ENCODE results near the gene BHMT.
"Not testable (repeated sequence)": the region's sequence is repeated elsewhere in the genome, so short reads cannot be mapped to it uniquely, and the experiment has no call there.

BHMT gene

GRCh38 chr5:79136618-79137017 lies 25.0 kb downstream of the BHMT start:
- Histone ChIP-seq H3K4me1 (ENCODE audit: control insufficient read depth, insufficient read depth, low read length) (no peaks in the 10 kb centered on the region), H3K36me3 (ENCODE audit: control insufficient read depth, insufficient read depth, low read length) (no peaks in the 10 kb centered on the region; the same call in 1 of the 2 replicates)
- WGBS (ENCODE audit: insufficient coverage, insufficient read length) = no CpG with 5 or more reads among the region's 2 CpGs

DNA sequence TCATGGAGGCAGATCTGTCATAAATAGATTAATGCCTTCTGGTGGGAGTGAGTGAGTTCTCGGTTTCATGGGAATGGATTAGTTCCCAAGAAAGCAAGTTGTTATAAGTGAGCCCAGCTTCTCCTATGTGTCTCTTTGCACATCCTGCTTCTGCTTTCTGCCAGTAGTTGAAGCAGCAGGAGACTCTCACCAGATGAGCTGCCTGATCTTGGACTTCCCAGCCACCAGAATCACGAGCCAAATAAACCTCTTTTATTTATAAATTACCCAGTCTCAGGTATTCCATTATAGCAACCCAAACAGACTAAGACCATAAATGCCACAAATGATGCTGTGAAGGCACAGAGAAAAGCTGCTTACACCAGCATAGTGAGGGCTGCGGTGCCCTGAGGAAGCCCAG lies 28.9 kb downstream of the BHMT start:
- DNase-seq (ENCODE audit: low read depth, low spot score) = no peak
- no peaks in the 10 kb centered on the region for H3K9me3 ChIP-seq (ENCODE audit: control insufficient read depth, insufficient read depth, low read length)
- H3K36me3 ChIP-seq (ENCODE audit: control insufficient read depth, insufficient read depth, low read length) = no peaks in the 10 kb centered on the region; the same call in 1 of the 2 replicates
- H3K4me1 ChIP-seq (ENCODE audit: control insufficient read depth, insufficient read depth, low read length) = no peaks in the 10 kb centered on the region; the same call in 1 of the 2 replicates
- H3K27me3 ChIP-seq (ENCODE audit: control insufficient read depth, insufficient read depth, low read length) = no peaks in the 10 kb centered on the region
- no peak overlapping the region for H3K27ac ChIP-seq (ENCODE audit: low read length)
- H3K4me3 ChIP-seq (ENCODE audit: low read length) = no peak overlapping the region
- WGBS (ENCODE audit: insufficient coverage, insufficient read length) = no CpG with 5 or more reads among the region's 3 CpGs

More at GRCh38 chr5:79136618-79137017, 25.0 kb downstream of the BHMT start:
- Histone ChIP-seq H3K27me3 (ENCODE audit: control insufficient read depth, insufficient read depth, low read length) (no peaks in the 10 kb centered on the region), H3K4me3 (ENCODE audit: low read length) (no peak overlapping the region), H3K27ac (ENCODE audit: low read length) (no peak overlapping the region), H3K9me3 (ENCODE audit: control insufficient read depth, insufficient read depth, low read length) (no peaks in the 10 kb centered on the region)
- no peak for DNase-seq (ENCODE audit: low read depth, low spot score)

- no peak overlapping the region for H3K27ac ChIP-seq (ENCODE audit: low read length)
- peaks cover 2% of the 10 kb centered on the region for H3K4me1 ChIP-seq (ENCODE audit: control insufficient read depth, insufficient read depth, low read length)
- H3K27me3 ChIP-seq (ENCODE audit: control insufficient read depth, insufficient read depth, low read length) = no peaks in the 10 kb centered on the region
- no peak overlapping the region for H3K4me3 ChIP-seq (ENCODE audit: low read length)
- WGBS (ENCODE audit: insufficient coverage, insufficient read length) = no CpG with 5 or more reads among the region's 6 CpGs
- H3K9me3 ChIP-seq (ENCODE audit: control insufficient read depth, insufficient read depth, low read length) = no peaks in the 10 kb centered on the region
- DNase-seq (ENCODE audit: low read depth, low spot score) = no peak
- no peaks in the 10 kb centered on the region for H3K36me3 ChIP-seq (ENCODE audit: control insufficient read depth, insufficient read depth, low read length)
Observed at GRCh38 chr5:79143684-79144379, 32.2 kb downstream of the BHMT start.

DNA sequence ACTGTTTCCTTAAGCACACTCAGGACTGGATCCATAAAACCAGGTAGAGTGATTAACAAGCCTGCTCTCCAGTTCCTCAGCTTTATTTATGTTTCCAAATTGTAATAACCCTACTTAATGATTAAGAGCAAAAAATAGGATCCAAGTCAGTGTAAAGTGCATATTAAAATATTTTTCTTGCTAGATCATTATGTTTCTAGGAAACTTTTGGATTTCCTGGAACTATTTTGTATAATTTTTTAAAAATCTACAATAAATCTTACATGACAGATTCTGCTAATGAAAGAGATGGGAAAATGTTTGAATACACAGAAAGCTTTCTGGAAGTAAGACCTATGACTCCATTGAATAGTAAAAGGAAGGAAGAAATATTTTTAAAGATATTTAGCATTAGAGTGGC lies 35.5 kb downstream of the BHMT start:
- Histone ChIP-seq H3K36me3 (ENCODE audit: control insufficient read depth, insufficient read depth, low read length) (no peaks in the 10 kb centered on the region), H3K27me3 (ENCODE audit: control insufficient read depth, insufficient read depth, low read length) (no peaks in the 10 kb centered on the region), H3K27ac (ENCODE audit: low read length) (no peak overlapping the region), H3K9me3 (ENCODE audit: control insufficient read depth, insufficient read depth, low read length) (no peaks in the 10 kb centered on the region), H3K4me1 (ENCODE audit: control insufficient read depth, insufficient read depth, low read length) (peaks cover 2% of the 10 kb centered on the region), H3K4me3 (ENCODE audit: low read length) (no peak overlapping the region)
- DNase-seq (ENCODE audit: low read depth, low spot score) = no peak

GRCh38 chr5:79149433-79149832 lies 37.8 kb downstream of the BHMT start:
- Histone ChIP-seq H3K27me3 (ENCODE audit: control insufficient read depth, insufficient read depth, low read length) (no peaks in the 10 kb centered on the region), H3K4me3 (ENCODE audit: low read length) (no peak overlapping the region), H3K9me3 (ENCODE audit: control insufficient read depth, insufficient read depth, low read length) (no peaks in the 10 kb centered on the region), H3K36me3 (ENCODE audit: control insufficient read depth, insufficient read depth, low read length) (no peaks in the 10 kb centered on the region), H3K27ac (ENCODE audit: low read length) (no peak overlapping the region), H3K4me1 (ENCODE audit: control insufficient read depth, insufficient read depth, low read length) (peaks cover 2% of the 10 kb centered on the region)
- no peak for DNase-seq (ENCODE audit: low read depth, low spot score)
- no CpG with 5 or more reads among the region's 3 CpGs for WGBS (ENCODE audit: insufficient coverage, insufficient read length)

DNA sequence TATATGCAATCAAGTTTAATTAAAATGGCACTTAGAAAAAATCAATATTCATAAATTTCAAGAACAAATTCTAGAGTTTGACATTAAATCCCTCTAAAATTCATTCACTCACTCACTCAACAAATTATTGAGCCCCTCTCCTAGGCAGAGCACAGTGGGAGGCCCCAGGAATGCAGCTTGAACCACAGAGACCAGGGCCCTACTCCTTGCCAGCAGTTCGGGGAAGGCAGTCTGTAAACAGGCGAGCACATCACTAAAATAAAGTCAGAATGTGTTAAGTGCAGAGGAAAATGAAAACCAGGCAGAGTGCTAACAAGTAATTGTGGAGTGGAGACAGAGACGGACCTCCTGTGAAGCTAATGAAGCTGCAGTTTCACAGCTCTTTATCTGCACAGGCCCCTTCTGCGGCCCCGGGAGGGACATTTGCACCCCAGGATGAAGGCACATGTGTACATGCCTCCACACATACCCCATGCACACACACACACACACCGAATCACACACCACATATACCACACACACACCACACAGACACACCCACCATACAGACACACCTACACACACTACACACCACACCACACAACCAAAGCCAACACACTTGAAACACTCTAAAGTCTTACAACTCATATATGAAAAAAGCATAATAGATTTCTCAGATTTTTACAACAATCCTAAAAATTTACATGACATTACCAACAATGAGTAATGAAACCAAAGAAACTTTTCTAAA lies 40.5 kb downstream of the BHMT start:
- no CpG with 5 or more reads among the region's 6 CpGs for WGBS (ENCODE audit: insufficient coverage, insufficient read length)
- no peaks in the 10 kb centered on the region for H3K36me3 ChIP-seq (ENCODE audit: control insufficient read depth, insufficient read depth, low read length)
- H3K9me3 ChIP-seq (ENCODE audit: control insufficient read depth, insufficient read depth, low read length) = no peaks in the 10 kb centered on the region
- no peaks in the 10 kb centered on the region for H3K27me3 ChIP-seq (ENCODE audit: control insufficient read depth, insufficient read depth, low read length)
- H3K27ac ChIP-seq (ENCODE audit: low read length) = no peak overlapping the region
- H3K4me3 ChIP-seq (ENCODE audit: low read length) = no peak overlapping the region
- no peaks in the 10 kb centered on the region; the same call in 1 of the 2 replicates for H3K4me1 ChIP-seq (ENCODE audit: control insufficient read depth, insufficient read depth, low read length)
- no peak for DNase-seq (ENCODE audit: low read depth, low spot score)

- no peak overlapping the region for H3K27ac ChIP-seq (ENCODE audit: low read length)
- no peak for DNase-seq (ENCODE audit: low read depth, low spot score)
- H3K36me3 ChIP-seq (ENCODE audit: control insufficient read depth, insufficient read depth, low read length) = no peaks in the 10 kb centered on the region
- H3K9me3 ChIP-seq (ENCODE audit: control insufficient read depth, insufficient read depth, low read length) = no peaks in the 10 kb centered on the region
- no peak overlapping the region for H3K4me3 ChIP-seq (ENCODE audit: low read length)
- no peaks in the 10 kb centered on the region for H3K27me3 ChIP-seq (ENCODE audit: control insufficient read depth, insufficient read depth, low read length)
- no CpG with 5 or more reads among the region's 2 CpGs for WGBS (ENCODE audit: insufficient coverage, insufficient read length)
- no peaks in the 10 kb centered on the region for H3K4me1 ChIP-seq (ENCODE audit: control insufficient read depth, insufficient read depth, low read length)
Observed at GRCh38 chr5:79157305-79157704, 45.7 kb downstream of the BHMT start.

- not testable (repeated sequence) for DNase-seq (ENCODE audit: low read depth, low spot score); H3K4me1 ChIP-seq (ENCODE audit: control insufficient read depth, insufficient read depth, low read length); H3K27me3 ChIP-seq (ENCODE audit: control insufficient read depth, insufficient read depth, low read length); H3K4me3 ChIP-seq (ENCODE audit: low read length); H3K9me3 ChIP-seq (ENCODE audit: control insufficient read depth, insufficient read depth, low read length); H3K27ac ChIP-seq (ENCODE audit: low read length); H3K36me3 ChIP-seq (ENCODE audit: control insufficient read depth, insufficient read depth, low read length)
- no CpG with 5 or more reads among the region's 7 CpGs for WGBS (ENCODE audit: insufficient coverage, insufficient read length)
Observed at GRCh38 chr5:79161647-79162046, 50.0 kb downstream of the BHMT start.

DNA sequence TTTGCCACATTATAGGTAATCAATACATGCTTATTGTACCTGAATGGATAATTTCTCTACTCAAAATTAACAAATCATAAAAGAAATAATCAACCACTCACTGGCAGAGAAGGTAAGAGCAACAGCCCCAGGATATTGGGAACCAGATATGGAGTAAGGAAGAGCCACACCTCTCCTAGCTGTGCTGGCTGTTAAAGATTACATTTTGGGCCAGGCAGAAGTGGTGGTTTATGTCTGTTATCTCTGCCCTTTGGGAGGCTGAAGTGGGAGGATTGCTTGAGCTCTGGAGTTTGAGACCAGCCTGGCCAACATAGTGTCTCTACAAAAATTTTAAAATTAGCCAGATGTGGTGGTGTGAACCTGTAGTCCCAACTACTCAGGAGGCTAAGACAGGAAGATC lies 56.4 kb downstream of the BHMT start:
- H3K36me3 ChIP-seq (ENCODE audit: control insufficient read depth, insufficient read depth, low read length) = no peaks in the 10 kb centered on the region
- no peak overlapping the region for H3K27ac ChIP-seq (ENCODE audit: low read length)
- no peak for DNase-seq (ENCODE audit: low read depth, low spot score)
- H3K4me3 ChIP-seq (ENCODE audit: low read length) = no peak overlapping the region
- H3K27me3 ChIP-seq (ENCODE audit: control insufficient read depth, insufficient read depth, low read length) = no peaks in the 10 kb centered on the region
- H3K9me3 ChIP-seq (ENCODE audit: control insufficient read depth, insufficient read depth, low read length) = no peaks in the 10 kb centered on the region
- H3K4me1 ChIP-seq (ENCODE audit: control insufficient read depth, insufficient read depth, low read length) = no peaks in the 10 kb centered on the region

DNA sequence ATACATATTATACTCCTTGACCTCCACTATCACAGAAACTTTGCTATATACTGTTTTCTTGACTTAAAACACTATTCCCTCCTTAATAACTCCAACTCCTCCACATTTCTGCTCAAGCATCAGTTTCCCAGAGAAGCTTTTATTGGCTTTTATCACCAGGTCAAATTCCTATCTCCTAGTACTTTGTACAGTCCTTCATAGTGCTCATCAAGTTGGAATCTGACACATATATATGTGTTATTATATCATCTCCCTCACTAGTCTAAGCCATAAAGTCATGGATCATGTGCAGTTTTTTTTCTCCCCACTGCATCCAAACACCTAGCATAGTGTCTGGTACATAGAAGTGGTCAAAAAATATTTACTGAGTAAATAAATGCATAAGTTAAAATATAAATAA lies 59.1 kb downstream of the BHMT start:
- H3K36me3 ChIP-seq (ENCODE audit: control insufficient read depth, insufficient read depth, low read length) = no peaks in the 10 kb centered on the region

More for the DNA sequence above, 59.1 kb downstream of the BHMT start:
- no peak overlapping the region for H3K4me3 ChIP-seq (ENCODE audit: low read length)
- H3K27me3 ChIP-seq (ENCODE audit: control insufficient read depth, insufficient read depth, low read length) = no peaks in the 10 kb centered on the region
- H3K4me1 ChIP-seq (ENCODE audit: control insufficient read depth, insufficient read depth, low read length) = no peaks in the 10 kb centered on the region
- no peak for DNase-seq (ENCODE audit: low read depth, low spot score)
- no peak overlapping the region for H3K27ac ChIP-seq (ENCODE audit: low read length)
- H3K9me3 ChIP-seq (ENCODE audit: control insufficient read depth, insufficient read depth, low read length) = no peaks in the 10 kb centered on the region

Measured in iPS DF 6.9 (cell line).